Trophoblast cell (in vitro differentiated cells and primary cell): Measurements from ENCODE around the gene TRIM24.
A peak's percentile ranks its signal among the peaks of the same experiment; 100 is the strongest.

Source experiments
- DNase-seq, 2 donors: peaks; one replicate each; pipeline ENCODE4 v3.0.0-alpha.2; 2016
- H2AFZ ChIP-seq: 2 replicates; pipeline ENCODE4 v1.6.1; 2013; ENCODE audit warnings: low read length, moderate library complexity, mild to moderate bottlenecking; ENCODE audit not compliant: insufficient read depth, poor library complexity
- H2AK5ac ChIP-seq: 2 replicates; pipeline ENCODE4 v1.6.1; 2013; ENCODE audit warnings: mild to moderate bottlenecking, low read length
- H2BK120ac ChIP-seq: 2 replicates; pipeline ENCODE4 v1.6.1; 2013; ENCODE audit warnings: low read length, mild to moderate bottlenecking, moderate library complexity; ENCODE audit not compliant: insufficient read depth, poor library complexity
- H2BK12ac ChIP-seq: 2 replicates; pipeline ENCODE4 v1.6.1; 2013; ENCODE audit warnings: mild to moderate bottlenecking, low read length, moderate library complexity
- H2BK5ac ChIP-seq: 2 replicates; pipeline ENCODE4 v1.6.1; 2013; ENCODE audit warnings: low read length, low read depth, moderate library complexity, mild to moderate bottlenecking; ENCODE audit not compliant: poor library complexity
- H3K14ac ChIP-seq: 2 replicates; pipeline ENCODE4 v1.6.1; 2013; ENCODE audit warnings: mild to moderate bottlenecking, low read length
- H3K18ac ChIP-seq: 2 replicates; pipeline ENCODE4 v1.6.1; 2013; ENCODE audit warnings: mild to moderate bottlenecking, low read length
- H3K23ac ChIP-seq: 2 replicates; pipeline ENCODE4 v1.6.1; 2013; ENCODE audit warnings: low read length
- H3K27ac ChIP-seq: 2 replicates; pipeline ENCODE4 v1.5.1; 2013; ENCODE audit warnings: low read depth, mild to moderate bottlenecking, inconsistent platforms, low read length, moderate library complexity
- H3K27me3 ChIP-seq: 2 replicates; pipeline ENCODE4 v1.6.1; 2013; ENCODE audit warnings: inconsistent platforms, mild to moderate bottlenecking, low read length, moderate library complexity; ENCODE audit not compliant: insufficient read depth
- H3K36me3 ChIP-seq, 2 experiments: 1 replicate in 1 of 2; 2 replicates in 1 of 2; pipeline ENCODE4 v1.6.1; 2013; ENCODE audit warnings: low read length in 2 of 2, mild to moderate bottlenecking in 2 of 2, moderate library complexity in 1 of 2; ENCODE audit not compliant: insufficient read depth in 2 of 2, control insufficient read depth in 1 of 2
- H3K4ac ChIP-seq: 2 replicates; pipeline ENCODE4 v1.6.1; 2013; ENCODE audit warnings: low read depth, mild to moderate bottlenecking, low read length, moderate library complexity
- H3K4me1 ChIP-seq, 2 experiments: 1 replicate in 1 of 2; 2 replicates in 1 of 2; pipeline ENCODE4 v1.6.1; 2013; ENCODE audit warnings: low read length in 2 of 2, mild to moderate bottlenecking in 2 of 2, moderate library complexity in 1 of 2; ENCODE audit not compliant: insufficient read depth in 2 of 2, control insufficient read depth in 1 of 2
- H3K4me2 ChIP-seq: 2 replicates; pipeline ENCODE4 v1.6.1; 2013; ENCODE audit warnings: inconsistent platforms, mild to moderate bottlenecking, low read length, moderate library complexity
- H3K4me3 ChIP-seq: 2 replicates; pipeline ENCODE4 v1.5.1; 2013; ENCODE audit warnings: mild to moderate bottlenecking, low read depth, low read length, inconsistent platforms
- H3K79me1 ChIP-seq: one replicate; pipeline ENCODE4 v1.6.1; 2013; ENCODE audit warnings: low read length
- H3K79me2 ChIP-seq: 2 replicates; pipeline ENCODE4 v1.6.1; 2013; ENCODE audit warnings: low read length, mild to moderate bottlenecking; ENCODE audit not compliant: control insufficient read depth, insufficient read depth, poor library complexity
- H3K9ac ChIP-seq: 2 replicates; pipeline ENCODE4 v1.6.1; 2013; ENCODE audit warnings: mild to moderate bottlenecking, low read length
- H3K9me3 ChIP-seq: 2 replicates; pipeline ENCODE4 v1.6.1; 2013; ENCODE audit warnings: low read depth, mild to moderate bottlenecking, control low read depth, inconsistent platforms, low read length; ENCODE audit not compliant: insufficient read depth
- H4K12ac ChIP-seq: 2 replicates; pipeline ENCODE4 v1.6.1; 2013; ENCODE audit warnings: low read depth, mild to moderate bottlenecking, low read length, moderate library complexity
- H4K8ac ChIP-seq: 2 replicates; pipeline ENCODE4 v1.6.1; 2013; ENCODE audit warnings: low read depth, mild to moderate bottlenecking, low read length, moderate library complexity
- H4K91ac ChIP-seq: one replicate; pipeline ENCODE4 v1.6.1; 2013; ENCODE audit warnings: low read depth, mild to moderate bottlenecking, low read length, moderate library complexity
- WGBS: extraction: QIAGEN DNeasy Blood & Tissue Kit; methylation state at CpG from one replicate; pipeline ENCODE4 v1.1.7; 2013; ENCODE audit warnings: missing lambda C conversion rate; ENCODE audit not compliant: insufficient read length, insufficient coverage; ENCODE audit errors: extremely low coverage; 5-methylcytosine and 5-hydroxymethylcytosine counted together

Gene TRIM24

GRCh38 chr7:138431517-138431916 lies 28.5 kb upstream of the TRIM24 start:
- Histone ChIP-seq H2AFZ (no peak overlapping the region), H4K8ac (no peak overlapping the region), H3K18ac (no peak overlapping the region), H3K9me3 (peaks cover 17% of the 10 kb centered on the region), H3K36me3 (peaks cover 0 to 5% of the 10 kb centered on the region in 2 experiments), H3K79me2 (no peaks in the 10 kb centered on the region), H2BK120ac (no peak overlapping the region), H3K4me2 (no peak overlapping the region), H3K4me1 (no peaks in the 10 kb centered on the region), H3K27ac (no peak overlapping the region), H2AK5ac (no peak overlapping the region), H3K23ac (no peak overlapping the region), H3K4ac (no peak overlapping the region), H3K79me1 (no peaks in the 10 kb centered on the region), H4K12ac (no peak overlapping the region), H3K14ac (no peak overlapping the region), H3K4me3 (no peak overlapping the region), H2BK5ac (no peak overlapping the region), H2BK12ac (no peak overlapping the region), H3K9ac (no peak overlapping the region), H4K91ac (no peak overlapping the region), H3K27me3 (no peaks in the 10 kb centered on the region)
- no CpG with 5 or more reads among the region's 2 CpGs for WGBS
- peak; percentile 7 to 65 for DNase-seq

GRCh38 chr7:138433583-138434443 lies 26.2 kb upstream of the TRIM24 start:
- Histone ChIP-seq H3K4me2 (no peak overlapping the region), H2AFZ (no peak overlapping the region), H3K9me3 (peaks cover 17% of the 10 kb centered on the region), H3K18ac (no peak overlapping the region), H3K9ac (no peak overlapping the region), H3K27ac (no peak overlapping the region), H4K91ac (no peak overlapping the region), H3K4me3 (no peak overlapping the region), H2AK5ac (no peak overlapping the region), H2BK120ac (no peak overlapping the region), H4K12ac (no peak overlapping the region), H3K79me1 (no peaks in the 10 kb centered on the region), H3K4me1 (no peaks in the 10 kb centered on the region), H3K79me2 (no peaks in the 10 kb centered on the region), H3K14ac (no peak overlapping the region), H3K36me3 (peaks cover 0 to 5% of the 10 kb centered on the region in 2 experiments), H4K8ac (no peak overlapping the region), H2BK12ac (no peak overlapping the region), H2BK5ac (no peak overlapping the region), H3K23ac (no peak overlapping the region), H3K4ac (no peak overlapping the region), H3K27me3 (no peaks in the 10 kb centered on the region)
- no CpG with 5 or more reads among the region's 6 CpGs for WGBS
- no peak for DNase-seq

- no peak overlapping the region for H3K14ac ChIP-seq
- H2BK5ac ChIP-seq: no peak overlapping the region
- H3K79me2 ChIP-seq: no peaks in the 10 kb centered on the region
- no peak overlapping the region for H3K18ac ChIP-seq
- peaks cover 0 to 2% of the 10 kb centered on the region in 2 experiments for H3K36me3 ChIP-seq
- H3K4me1 ChIP-seq: no peaks in the 10 kb centered on the region
- no peak overlapping the region for H3K27ac ChIP-seq
- H2BK12ac ChIP-seq: no peak overlapping the region
- WGBS: no CpG with 5 or more reads among the region's 2 CpGs
- DNase-seq: no peak
- H3K4me2 ChIP-seq: no peak overlapping the region
- H4K8ac ChIP-seq: no peak overlapping the region
- H3K27me3 ChIP-seq: no peaks in the 10 kb centered on the region
- H2AK5ac ChIP-seq: no peak overlapping the region
- H3K79me1 ChIP-seq: no peaks in the 10 kb centered on the region
- no peak overlapping the region for H4K91ac ChIP-seq
- H2BK120ac ChIP-seq: no peak overlapping the region
- no peak overlapping the region for H3K23ac ChIP-seq
- no peak overlapping the region for H4K12ac ChIP-seq
- no peak overlapping the region for H3K9ac ChIP-seq
- H3K4me3 ChIP-seq: no peak overlapping the region
- no peak overlapping the region for H3K4ac ChIP-seq
- peaks cover 11% of the 10 kb centered on the region for H3K9me3 ChIP-seq
- H2AFZ ChIP-seq: no peak overlapping the region
These were observed 25.5 kb upstream of the TRIM24 start for GRCh38 chr7:138434597-138435019.

- Histone ChIP-seq H3K4me2 (no peak overlapping the region), H2BK5ac (no peak overlapping the region), H3K9me3 (peaks cover 10% of the 10 kb centered on the region), H3K4me3 (no peak overlapping the region), H4K8ac (no peak overlapping the region), H3K36me3 (peaks cover 0 to 2% of the 10 kb centered on the region in 2 experiments), H2AFZ (no peak overlapping the region), H2BK12ac (no peak overlapping the region), H3K23ac (no peak overlapping the region), H4K12ac (no peak overlapping the region), H3K27ac (no peak overlapping the region), H2BK120ac (no peak overlapping the region), H3K79me1 (no peaks in the 10 kb centered on the region), H3K18ac (no peak overlapping the region), H2AK5ac (no peak overlapping the region), H3K27me3 (no peaks in the 10 kb centered on the region), H3K4ac (no peak overlapping the region), H3K79me2 (no peaks in the 10 kb centered on the region), H3K4me1 (no peaks in the 10 kb centered on the region), H4K91ac (no peak overlapping the region), H3K14ac (no peak overlapping the region), H3K9ac (no peak overlapping the region)
- no peak for DNase-seq
- no CpG with 5 or more reads among the region's 10 CpGs for WGBS
These were observed 24.7 kb upstream of the TRIM24 start for GRCh38 chr7:138435231-138435919.
